HepG2 (cell line): ENCODE measurements around the gene CAMTA1.

ENCODE experiments used
- AGO1 ChIP-seq: fragments of 200-400 bp; formaldehyde crosslinking; IDR thresholded peaks from 2 replicates; pipeline ENCODE4 v1.6.1; 2017; ENCODE audit warnings: mild to moderate bottlenecking, low read depth, low read length, moderate library complexity; ENCODE audit not compliant: poor library complexity, severe bottlenecking
- NR2C2 ChIP-seq: sonication (generic); formaldehyde crosslinking; IDR thresholded peaks from 2 replicates; pipeline ENCODE4 v1.4.0; 2020; ENCODE audit warnings: missing genetic modification reagents, mild to moderate bottlenecking, moderate library complexity, borderline replicate concordance
- POLR2AphosphoS2 ChIP-seq: IDR thresholded peaks from 2 replicates; pipeline ENCODE4 v1.6.1; 2011; ENCODE audit warnings: low read depth, low read length, improper control_type of control experiment
- ZIK1 ChIP-seq: sonication (generic); formaldehyde crosslinking; IDR thresholded peaks from 2 replicates; pipeline ENCODE4 v1.5.0; 2020; ENCODE audit warnings: mild to moderate bottlenecking, low read depth, missing genetic modification reagents, borderline replicate concordance

- TF ChIP-seq NR2C2 (no peak), AGO1 (no peak), ZIK1 (CRISPR knock-in tag) (no peak), POLR2AphosphoS2 (no peak)
Observed at GRCh38 chr1:7098641-7099040, 313.4 kb downstream of the CAMTA1 start.
